Spinal cord (tissue), 10 donors: Measurements from ENCODE around the gene GMDS. TPM values are rescaled to one million over a fixed set of nuclear protein-coding genes. Genes with fewer than 3 reads are reported as not detected.

Source experiments
- DNase-seq, 6 donors: peaks; one replicate each; pipeline versions ENCODE4 v3.0.0 to v3.0.0-alpha.2; 2013 to 2015; ENCODE audit warnings: low spot score in 6 of 6, low read depth in 4 of 6
- H3K27ac ChIP-seq: one replicate; pipeline ENCODE4 v1.5.1; 2013; ENCODE audit warnings: low read depth, low read length, control low read depth
- H3K27me3 ChIP-seq: one replicate; pipeline ENCODE4 v1.6.1; 2013; ENCODE audit warnings: low read length; ENCODE audit not compliant: control insufficient read depth, insufficient read depth
- H3K36me3 ChIP-seq: one replicate; pipeline ENCODE4 v1.6.1; 2013; ENCODE audit warnings: low read length; ENCODE audit not compliant: control insufficient read depth, insufficient read depth
- H3K4me1 ChIP-seq: one replicate; pipeline ENCODE4 v1.6.1; 2013; ENCODE audit warnings: low read length; ENCODE audit not compliant: control insufficient read depth, insufficient read depth
- H3K4me3 ChIP-seq: one replicate; pipeline ENCODE4 v1.5.1; 2013; ENCODE audit warnings: low read depth, low read length, control low read depth
- H3K9me3 ChIP-seq: one replicate; pipeline ENCODE4 v1.6.1; 2013; ENCODE audit warnings: low read length; ENCODE audit not compliant: control insufficient read depth, insufficient read depth
- WGBS: methylation state at CpG from one replicate; pipeline ENCODE4 v1.1.5; 2013; ENCODE audit warnings: missing lambda C conversion rate; ENCODE audit not compliant: insufficient coverage; 5-methylcytosine and 5-hydroxymethylcytosine counted together
- polyA plus RNA-seq, 2 donors: library from polyadenylated mRNA; unstranded; fragments of 120-200 nt; gene quantifications; one replicate each; pipeline ENCODE4 v1.2.1, GENCODE V29; 2013; ENCODE audit not compliant: insufficient read length in 2 of 2
- total RNA-seq, 2 donors: library from RNA; depleted of rRNA in 1 of 2; stranded (reverse); fragments of 120-200 nt in 1 of 2; fragments of >200 nt in 1 of 2; gene quantifications; one replicate each; pipeline versions ENCODE4 v1.2.3 to v1.2.4, GENCODE V29; 2013 to 2014
- donor health status: healthy.

GMDS gene
- total and polyA plus RNA-seq, 4 donors, result 35.3 to 87.4 (median 49.6) TPM

DNA sequence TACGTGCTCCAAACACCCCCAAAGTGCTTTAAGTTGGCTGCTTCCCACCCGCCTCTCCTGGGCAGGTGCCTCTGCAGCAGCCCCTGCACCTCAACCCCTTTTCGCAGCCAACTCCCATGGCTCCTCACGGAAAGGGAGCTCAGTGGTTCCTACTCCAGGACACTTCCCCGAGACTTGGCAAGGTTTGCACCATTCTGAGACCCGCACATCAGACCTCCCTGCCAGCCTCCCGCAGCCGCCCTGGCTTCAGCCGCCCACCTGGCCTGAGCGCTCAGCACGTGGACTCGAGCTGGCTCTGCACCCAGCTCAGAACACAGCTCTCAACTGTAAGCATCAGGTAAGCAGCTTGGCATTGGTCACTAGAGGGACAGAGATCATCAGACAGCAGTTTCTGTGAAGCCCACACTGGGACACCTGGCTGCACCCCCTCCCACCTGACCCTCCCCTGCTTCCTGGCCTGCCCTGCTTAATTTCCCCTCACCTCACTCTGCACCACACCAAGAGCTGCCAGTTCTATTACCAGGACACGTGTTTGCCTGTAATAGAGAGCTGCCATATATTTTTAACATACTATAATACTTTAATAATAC lies 28.5 kb downstream of the GMDS start:
- DNase-seq, result no peak
- no peak overlapping the region for H3K4me3 ChIP-seq
- no peaks in the 10 kb centered on the region for H3K9me3 ChIP-seq
- H3K27ac ChIP-seq, result no peak overlapping the region
- no peaks in the 10 kb centered on the region for H3K36me3 ChIP-seq
- WGBS, result 91% methylated on average over 12 of the region's 13 CpGs
- no peaks in the 10 kb centered on the region for H3K4me1 ChIP-seq
- H3K27me3 ChIP-seq, result no peaks in the 10 kb centered on the region

DNA sequence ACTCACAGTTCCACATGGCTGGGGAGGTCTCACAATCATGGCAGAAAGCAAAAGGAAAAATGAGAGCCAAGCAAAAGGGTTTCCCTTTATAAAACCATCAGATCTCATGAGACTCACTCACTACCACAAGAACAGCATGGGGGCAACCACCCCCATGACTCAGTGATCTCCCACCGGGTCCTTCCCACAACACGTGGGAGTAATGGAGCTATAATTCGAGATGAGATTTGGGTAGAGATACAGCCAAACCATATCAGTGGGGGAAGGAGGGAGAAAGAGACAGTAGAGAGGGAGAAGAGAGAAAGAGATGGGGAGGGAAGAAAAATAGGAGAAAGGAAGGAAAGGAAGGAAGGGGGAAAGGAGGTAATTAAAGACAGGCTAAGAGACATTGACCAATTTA lies 30.1 kb downstream of the GMDS start:
- no peaks in the 10 kb centered on the region for H3K4me1 ChIP-seq
- WGBS, result 100% methylated on average over 1 of the region's 3 CpGs
- no peaks in the 10 kb centered on the region for H3K36me3 ChIP-seq
- H3K9me3 ChIP-seq, result no peaks in the 10 kb centered on the region
- H3K27me3 ChIP-seq, result no peaks in the 10 kb centered on the region
- no peak overlapping the region for H3K4me3 ChIP-seq
- H3K27ac ChIP-seq, result no peak overlapping the region
- no peak for DNase-seq

DNA sequence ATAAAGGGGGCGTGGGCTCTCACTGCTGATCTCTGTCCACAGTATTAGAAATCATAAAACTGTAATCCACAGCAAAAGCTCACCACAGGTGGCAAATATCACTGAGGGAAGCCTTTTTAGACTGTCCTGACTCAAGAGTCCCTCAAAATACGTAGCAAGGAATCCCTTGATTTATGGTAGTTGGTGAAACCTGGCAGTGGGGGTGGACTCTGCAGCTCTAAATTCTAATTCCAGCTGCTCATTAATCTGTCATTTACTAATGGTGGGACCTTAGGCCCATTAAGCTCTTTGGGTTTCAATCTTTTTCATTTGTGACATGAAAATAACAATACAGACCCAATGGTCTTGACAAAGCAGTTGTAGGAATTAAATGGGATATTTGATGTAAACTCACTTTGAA lies 32.3 kb downstream of the GMDS start:
- Histone ChIP-seq H3K36me3 (no peaks in the 10 kb centered on the region), H3K4me1 (no peaks in the 10 kb centered on the region), H3K4me3 (no peak overlapping the region), H3K9me3 (no peaks in the 10 kb centered on the region), H3K27ac (no peak overlapping the region), H3K27me3 (no peaks in the 10 kb centered on the region)
- no CpG with 5 or more reads among the region's 2 CpGs for WGBS
- no peak for DNase-seq

DNA sequence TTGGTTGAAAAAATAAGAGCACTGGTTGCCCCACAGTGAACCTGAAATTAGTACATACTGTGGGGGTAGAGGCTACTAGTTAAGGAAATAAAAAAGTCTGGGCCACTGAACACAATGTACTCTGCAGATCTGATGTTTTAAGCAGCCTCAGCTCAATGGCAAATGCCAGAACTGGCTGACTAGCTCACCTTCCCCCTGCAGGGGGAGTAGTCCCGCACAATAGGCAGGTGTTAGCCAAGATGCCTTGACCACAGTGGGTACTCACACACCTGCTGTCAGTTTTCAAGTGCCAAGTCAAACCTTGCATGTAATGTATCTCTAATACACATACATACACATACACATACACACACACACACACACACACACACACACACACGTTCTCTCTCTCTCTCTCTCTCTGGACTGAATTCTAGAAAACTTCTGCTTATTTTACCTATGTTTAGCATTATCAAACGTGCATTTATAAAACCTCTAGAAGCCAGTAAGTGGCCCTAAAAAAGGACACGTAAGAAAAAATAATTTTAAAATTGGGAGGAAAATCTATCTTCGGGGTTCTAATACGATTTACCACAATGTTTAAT lies 36.1 kb downstream of the GMDS start:
- Histone ChIP-seq H3K9me3 (no peaks in the 10 kb centered on the region), H3K27me3 (no peaks in the 10 kb centered on the region), H3K36me3 (no peaks in the 10 kb centered on the region), H3K4me1 (no peaks in the 10 kb centered on the region), H3K4me3 (no peak overlapping the region), H3K27ac (no peak overlapping the region)
- DNase-seq, result no peak
- WGBS, result 51% methylated on average over 3 of the region's 6 CpGs

DNA sequence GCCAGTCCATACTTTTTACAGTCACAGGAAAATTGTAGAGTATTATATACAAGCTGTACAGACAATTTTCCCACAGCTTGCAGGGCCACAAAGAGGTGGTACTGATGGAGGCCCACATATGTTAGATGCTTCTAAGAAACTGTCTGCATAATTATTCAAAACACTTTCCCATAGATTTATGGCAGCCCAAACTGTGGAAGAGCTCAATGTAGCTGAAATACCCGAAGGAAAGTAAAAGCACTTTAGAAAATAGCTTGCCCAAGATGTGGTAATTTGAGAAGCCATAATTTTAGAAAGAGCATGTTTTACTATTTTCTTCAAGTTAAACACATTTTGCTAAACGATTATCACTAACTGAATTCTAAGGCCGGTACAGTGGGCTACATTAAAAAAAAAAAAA lies 36.9 kb downstream of the GMDS start:
- WGBS, result no CpG with 5 or more reads among the region's 3 CpGs
- H3K9me3 ChIP-seq, result no peaks in the 10 kb centered on the region
- no peaks in the 10 kb centered on the region for H3K4me1 ChIP-seq
- H3K4me3 ChIP-seq, result no peak overlapping the region
- H3K36me3 ChIP-seq, result no peaks in the 10 kb centered on the region
- no peaks in the 10 kb centered on the region for H3K27me3 ChIP-seq
- peak in 1 of 6 donors; percentile 34 for DNase-seq
- H3K27ac ChIP-seq, result no peak overlapping the region

DNA sequence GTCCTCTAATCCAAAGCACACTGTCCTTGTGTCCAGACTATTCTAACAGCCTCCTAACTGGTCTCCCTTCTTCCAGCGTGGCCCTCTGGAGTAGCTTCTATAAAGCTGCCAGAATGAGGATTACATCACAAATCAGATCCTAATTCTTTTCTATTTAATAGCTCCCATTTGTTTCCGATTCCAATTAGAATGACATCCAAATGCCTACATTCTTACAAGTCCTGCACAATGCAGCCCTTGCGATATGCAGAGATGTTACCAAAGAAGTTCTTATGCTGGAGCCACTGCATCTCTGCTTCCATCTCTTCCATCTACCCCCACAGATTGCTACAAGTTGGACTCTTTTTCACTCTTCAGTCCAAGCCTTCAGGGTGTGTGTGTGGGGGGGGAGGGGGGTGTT lies 40.0 kb downstream of the GMDS start:
- Histone ChIP-seq H3K27ac (no peak overlapping the region), H3K4me1 (no peaks in the 10 kb centered on the region), H3K36me3 (no peaks in the 10 kb centered on the region), H3K9me3 (no peaks in the 10 kb centered on the region), H3K27me3 (no peaks in the 10 kb centered on the region), H3K4me3 (no peak overlapping the region)
- 78% methylated on average over 3 of the region's 3 CpGs for WGBS
- DNase-seq, result no peak

DNA sequence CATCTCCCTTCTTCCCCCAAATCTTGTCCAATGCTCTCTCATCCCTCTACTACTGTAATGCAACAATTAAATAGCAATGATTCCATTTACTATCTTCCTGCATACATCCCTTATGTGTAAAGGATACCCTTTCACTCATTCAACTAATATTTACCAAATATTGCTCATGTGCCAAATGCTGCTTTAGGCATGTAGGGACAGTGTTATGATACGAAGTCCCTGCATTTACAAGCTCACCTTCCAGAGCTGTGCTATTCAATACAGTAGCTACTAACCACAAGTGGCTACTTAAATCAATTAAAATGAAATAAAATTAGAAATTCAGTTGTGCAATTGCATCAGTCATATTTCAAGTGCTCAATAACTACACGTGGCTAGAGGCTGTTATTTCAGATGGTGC lies 41.1 kb downstream of the GMDS start:
- H3K27me3 ChIP-seq, result no peaks in the 10 kb centered on the region
- no peaks in the 10 kb centered on the region for H3K4me1 ChIP-seq
- no peak overlapping the region for H3K4me3 ChIP-seq
- H3K27ac ChIP-seq, result no peak overlapping the region
- no peak for DNase-seq
- 67% methylated on average over 1 of the region's 2 CpGs for WGBS
- no peaks in the 10 kb centered on the region for H3K9me3 ChIP-seq
- H3K36me3 ChIP-seq, result no peaks in the 10 kb centered on the region

DNA sequence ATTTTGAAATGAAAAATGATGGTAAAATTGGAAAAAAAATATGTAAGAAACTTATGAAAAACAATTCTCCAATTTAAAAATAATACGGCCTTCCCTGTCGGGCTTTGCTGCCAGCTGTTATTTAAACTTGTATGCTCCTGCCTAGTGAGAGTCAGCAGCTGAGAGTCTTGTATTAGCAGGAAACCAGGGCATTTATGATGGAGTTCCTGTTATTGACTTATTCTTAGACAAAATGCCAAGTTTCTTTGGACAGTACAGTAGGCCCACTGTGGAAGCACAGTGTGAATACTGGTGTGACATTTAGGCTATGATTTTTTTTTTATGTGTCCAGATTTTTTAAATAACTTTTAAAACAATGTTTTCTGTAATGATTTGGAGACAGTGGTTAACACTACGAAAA lies 42.1 kb downstream of the GMDS start:
- no peak overlapping the region for H3K27ac ChIP-seq
- H3K9me3 ChIP-seq, result no peaks in the 10 kb centered on the region
- H3K36me3 ChIP-seq, result no peaks in the 10 kb centered on the region
- H3K4me1 ChIP-seq, result no peaks in the 10 kb centered on the region
- WGBS, result 67% methylated on average over 1 of the region's 3 CpGs
- H3K27me3 ChIP-seq, result no peaks in the 10 kb centered on the region
- H3K4me3 ChIP-seq, result no peak overlapping the region
- peak in 1 of 6 donors; percentile 13 for DNase-seq

DNA sequence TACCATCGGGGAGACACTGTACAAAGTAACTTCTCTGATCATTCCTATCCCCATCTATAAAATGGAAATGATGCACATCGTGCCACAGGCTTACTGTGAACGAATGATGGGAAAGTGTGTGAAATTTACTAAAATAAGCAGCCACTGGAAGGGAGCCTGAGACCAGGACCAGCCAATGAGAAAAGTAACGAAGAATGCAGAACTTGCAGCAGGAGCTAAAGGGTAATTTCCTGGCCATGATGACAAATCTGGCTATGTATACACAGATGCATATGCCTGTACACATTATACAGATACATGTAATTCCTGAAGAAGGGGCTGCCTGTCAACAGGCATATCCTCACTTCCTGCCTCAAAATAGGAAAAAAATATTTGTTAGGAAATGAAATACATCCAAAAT lies 47.4 kb downstream of the GMDS start:
- no peak for DNase-seq
- no peaks in the 10 kb centered on the region for H3K9me3 ChIP-seq
- no peak overlapping the region for H3K4me3 ChIP-seq
- peaks cover 3% of the 10 kb centered on the region for H3K27me3 ChIP-seq
- no peaks in the 10 kb centered on the region for H3K4me1 ChIP-seq
- no peaks in the 10 kb centered on the region for H3K36me3 ChIP-seq
- no peak overlapping the region for H3K27ac ChIP-seq
- WGBS, result no CpG with 5 or more reads among the region's 4 CpGs

DNA sequence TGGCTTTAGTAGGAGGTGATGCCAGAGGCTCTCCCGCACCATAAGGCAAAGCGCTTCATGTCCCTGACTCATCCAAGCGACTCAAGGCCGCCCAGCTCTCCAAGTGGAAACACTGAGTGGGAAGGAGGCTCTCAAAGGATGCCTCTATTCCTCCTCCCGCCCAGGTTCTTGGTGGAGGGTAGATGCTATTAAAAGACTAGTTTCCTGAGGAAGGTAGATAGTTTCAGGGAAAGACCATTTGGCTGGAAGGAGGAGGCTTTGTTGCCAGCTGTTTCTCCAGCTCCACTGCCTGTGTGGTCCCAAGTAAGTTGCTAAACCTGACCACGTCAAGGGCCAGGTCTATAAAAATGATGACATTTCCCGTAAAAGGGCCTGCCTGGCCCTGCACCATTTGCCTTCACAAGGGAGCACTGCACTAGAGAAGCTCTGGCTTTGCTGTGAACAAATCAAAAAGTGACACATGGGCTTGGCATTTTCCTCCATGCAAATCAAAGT lies 48.2 kb downstream of the GMDS start:
- no peak for DNase-seq
- WGBS, result 86% methylated on average over 6 of the region's 7 CpGs
- H3K4me3 ChIP-seq, result no peak overlapping the region
- H3K4me1 ChIP-seq, result no peaks in the 10 kb centered on the region
- H3K9me3 ChIP-seq, result no peaks in the 10 kb centered on the region
- peaks cover 3% of the 10 kb centered on the region for H3K27me3 ChIP-seq
- H3K36me3 ChIP-seq, result no peaks in the 10 kb centered on the region
- H3K27ac ChIP-seq, result no peak overlapping the region
